Type B pancreatic cell (in vitro differentiated cells): ENCODE data around the gene SNX9. TPM values are rescaled to one million over a fixed set of nuclear protein-coding genes. Genes with fewer than 3 reads are reported as not detected.

Experiments used
- DNase-seq: peaks from one replicate; pipeline ENCODE4 v3.0.0; 2021; ENCODE audit warnings: mixed read lengths; ENCODE audit not compliant: unreplicated experiment; ENCODE audit errors: extremely low spot score
- H3K27ac Mint-ChIP-seq: 2 replicates; pipeline ENCODE4 v1.8.0; 2021; ENCODE audit warnings: mild to moderate bottlenecking, mixed read lengths
- H3K27me3 Mint-ChIP-seq: 2 replicates; pipeline ENCODE4 v1.8.0; 2021; ENCODE audit warnings: mixed read lengths
- H3K36me3 Mint-ChIP-seq: 2 replicates; pipeline ENCODE4 v1.8.0; 2021; ENCODE audit warnings: mixed read lengths
- H3K4me1 Mint-ChIP-seq: one replicate; pipeline ENCODE4 v1.8.0; 2021; ENCODE audit warnings: mixed read lengths; ENCODE audit not compliant: unreplicated experiment
- H3K4me3 Mint-ChIP-seq: 2 replicates; pipeline ENCODE4 v1.8.0; 2021; ENCODE audit warnings: mild to moderate bottlenecking, mixed read lengths
- H3K9me3 Mint-ChIP-seq: 2 replicates; pipeline ENCODE4 v1.8.0; 2021; ENCODE audit warnings: mixed read lengths
- CTCF ChIP-seq: fragments of 200-600 bp; sonication (generic); conservative IDR thresholded peaks from 2 replicates; pipeline ENCODE4 v1.5.0; 2021; ENCODE audit warnings: antibody characterized with exemption, mild to moderate bottlenecking
- total RNA-seq: library from RNA; stranded (reverse); gene quantifications from 2 replicates; pipeline ENCODE4 v1.2.1, GENCODE V29; 2021; ENCODE audit warnings: low replicate concordance

SNX9 gene
- total RNA-seq, 1 donor from 2014 or later = 23.2 TPM

- H3K36me3 Mint-ChIP-seq = peaks cover 3% of the 10 kb centered on the region
- H3K27me3 Mint-ChIP-seq = no peaks in the 10 kb centered on the region
- no peak for TF ChIP-seq CTCF
- H3K9me3 Mint-ChIP-seq = no peaks in the 10 kb centered on the region
- DNase-seq = no peak
- H3K27ac Mint-ChIP-seq = no peak overlapping the region
- peaks cover 9% of the 10 kb centered on the region for H3K4me1 Mint-ChIP-seq
- no peak overlapping the region for H3K4me3 Mint-ChIP-seq
These were observed 42.2 kb downstream of the SNX9 start for GRCh38 chr6:157865249-157865648.

- Mint-ChIP-seq H3K4me1 (no peaks in the 10 kb centered on the region), H3K9me3 (no peaks in the 10 kb centered on the region), H3K4me3 (no peak overlapping the region), H3K27ac (no peak overlapping the region), H3K36me3 (peaks cover 3% of the 10 kb centered on the region), H3K27me3 (no peaks in the 10 kb centered on the region)
- no peak for TF ChIP-seq CTCF
- DNase-seq = no peak
These were observed 44.1 kb downstream of the SNX9 start for GRCh38 chr6:157867155-157867559.

- no peak for TF ChIP-seq CTCF
- no peak for DNase-seq
- Mint-ChIP-seq H3K9me3 (no peaks in the 10 kb centered on the region), H3K27ac (no peak overlapping the region), H3K27me3 (no peaks in the 10 kb centered on the region), H3K4me3 (no peak overlapping the region), H3K4me1 (no peaks in the 10 kb centered on the region), H3K36me3 (peaks cover 3% of the 10 kb centered on the region)
These were observed 44.9 kb downstream of the SNX9 start for GRCh38 chr6:157867981-157868380.

GRCh38 chr6:157868835-157869234 is 45.8 kb downstream of the SNX9 start:
- H3K36me3 Mint-ChIP-seq = peaks cover 3% of the 10 kb centered on the region
- no peak for TF ChIP-seq CTCF
- no peak for DNase-seq
- H3K27me3 Mint-ChIP-seq = no peaks in the 10 kb centered on the region
- H3K27ac Mint-ChIP-seq = no peak overlapping the region
- no peaks in the 10 kb centered on the region for H3K9me3 Mint-ChIP-seq
- H3K4me3 Mint-ChIP-seq = no peak overlapping the region
- no peaks in the 10 kb centered on the region for H3K4me1 Mint-ChIP-seq

- H3K4me1 Mint-ChIP-seq = no peaks in the 10 kb centered on the region
- H3K36me3 Mint-ChIP-seq = peaks cover 8% of the 10 kb centered on the region
- H3K27me3 Mint-ChIP-seq = no peaks in the 10 kb centered on the region
- H3K27ac Mint-ChIP-seq = no peak overlapping the region
- no peak for TF ChIP-seq CTCF
- no peaks in the 10 kb centered on the region for H3K9me3 Mint-ChIP-seq
- no peak for DNase-seq
- H3K4me3 Mint-ChIP-seq = no peak overlapping the region
These were observed 46.7 kb downstream of the SNX9 start for GRCh38 chr6:157869673-157870302.
